Measurements from ENCODE around the gene CDC25A.

The CDC25A gene

GRCh38 chr3:48187579-48188265 is 495 bp downstream of the CDC25A start:
- DNase-seq (ENCODE audit: low read depth): no peak
- no peak for TF ChIP-seq CTCF (IDR thresholded peaks at IDR 0.05; ENCODE audit: insufficient read depth, low read depth, low read length, missing control alignments)
- peak overlapping the region; percentile 83 for H3K4me3 ChIP-seq (ENCODE audit: low read depth, low read length)

GRCh38 chr3:48187301-48187578 is 977 bp downstream of the CDC25A start:
- H3K4me3 ChIP-seq (ENCODE audit: low read depth, low read length): peak overlapping the region; percentile 83
- no peak for TF ChIP-seq CTCF (IDR thresholded peaks at IDR 0.05; ENCODE audit: insufficient read depth, low read depth, low read length, missing control alignments)
- DNase-seq (ENCODE audit: low read depth): no peak

- DNase-seq (ENCODE audit: low read depth): no peak
- TF ChIP-seq CTCF (IDR thresholded peaks at IDR 0.05; ENCODE audit: insufficient read depth, low read depth, low read length, missing control alignments): no peak
- H3K4me3 ChIP-seq (ENCODE audit: low read depth, low read length): peak overlapping the region; percentile 83
These were observed 1.5 kb downstream of the CDC25A start for GRCh38 chr3:48186631-48187300.

- TF ChIP-seq CTCF (IDR thresholded peaks at IDR 0.05; ENCODE audit: insufficient read depth, low read depth, low read length, missing control alignments): no peak
- H3K4me3 ChIP-seq (ENCODE audit: low read depth, low read length): no peak overlapping the region
These were observed 3.1 kb downstream of the CDC25A start for GRCh38 chr3:48185129-48185528.

GRCh38 chr3:48184299-48184698 is 3.9 kb downstream of the CDC25A start:
- TF ChIP-seq CTCF (IDR thresholded peaks at IDR 0.05; ENCODE audit: insufficient read depth, low read depth, low read length, missing control alignments): no peak
- no peak for DNase-seq (ENCODE audit: low read depth)
- H3K4me3 ChIP-seq (ENCODE audit: low read depth, low read length): no peak overlapping the region

More at GRCh38 chr3:48185129-48185528, 3.1 kb downstream of the CDC25A start:
- DNase-seq (ENCODE audit: low read depth): no peak

- H3K4me3 ChIP-seq (ENCODE audit: low read depth, low read length): no peak overlapping the region
- TF ChIP-seq CTCF (IDR thresholded peaks at IDR 0.05; ENCODE audit: insufficient read depth, low read depth, low read length, missing control alignments): no peak
- no peak for DNase-seq (ENCODE audit: low read depth)
These were observed 7.5 kb downstream of the CDC25A start for GRCh38 chr3:48180531-48181253.

All from GM12865 (cell line).